Activated CD4-positive, alpha-beta T cell treated with anti-CD3 and anti-CD28 coated beads, Interleukin-2, Interleukin-6, amounts not matched to agents 100 ng/mL and 50 ng/mL, durations not matched to agents 16 hours and 8 hours (primary cell): ENCODE data around the gene ACOT7.
"Not testable (repeated sequence)": the region's sequence is repeated elsewhere in the genome, so short reads cannot be mapped to it uniquely, and the experiment has no call there.

Source experiments
- DNase-seq: peaks from one replicate; pipeline ENCODE4 v3.0.0-alpha.2; 2020

Gene ACOT7

DNA sequence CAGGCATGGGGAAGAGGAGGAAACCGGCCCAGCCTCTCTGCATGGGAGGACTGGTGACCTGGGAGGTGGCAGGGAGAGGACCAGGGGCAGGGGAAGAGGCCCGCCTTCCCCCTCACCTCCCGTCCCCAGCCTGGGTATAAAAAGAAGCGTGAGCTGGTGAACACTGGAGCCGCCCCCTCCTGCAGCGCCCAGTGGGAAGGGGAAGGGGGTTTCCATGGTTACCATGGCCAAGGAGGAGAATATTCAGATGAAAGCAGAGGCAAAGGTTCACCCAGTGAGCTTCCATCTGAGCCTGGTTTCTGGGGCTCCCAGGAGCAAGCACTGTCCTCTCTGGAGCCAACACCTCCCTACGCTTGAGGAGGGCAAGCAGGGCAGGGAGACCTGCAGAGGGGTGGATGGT, 54.9 kb downstream of the ACOT7 start:
- no peak for DNase-seq

DNA sequence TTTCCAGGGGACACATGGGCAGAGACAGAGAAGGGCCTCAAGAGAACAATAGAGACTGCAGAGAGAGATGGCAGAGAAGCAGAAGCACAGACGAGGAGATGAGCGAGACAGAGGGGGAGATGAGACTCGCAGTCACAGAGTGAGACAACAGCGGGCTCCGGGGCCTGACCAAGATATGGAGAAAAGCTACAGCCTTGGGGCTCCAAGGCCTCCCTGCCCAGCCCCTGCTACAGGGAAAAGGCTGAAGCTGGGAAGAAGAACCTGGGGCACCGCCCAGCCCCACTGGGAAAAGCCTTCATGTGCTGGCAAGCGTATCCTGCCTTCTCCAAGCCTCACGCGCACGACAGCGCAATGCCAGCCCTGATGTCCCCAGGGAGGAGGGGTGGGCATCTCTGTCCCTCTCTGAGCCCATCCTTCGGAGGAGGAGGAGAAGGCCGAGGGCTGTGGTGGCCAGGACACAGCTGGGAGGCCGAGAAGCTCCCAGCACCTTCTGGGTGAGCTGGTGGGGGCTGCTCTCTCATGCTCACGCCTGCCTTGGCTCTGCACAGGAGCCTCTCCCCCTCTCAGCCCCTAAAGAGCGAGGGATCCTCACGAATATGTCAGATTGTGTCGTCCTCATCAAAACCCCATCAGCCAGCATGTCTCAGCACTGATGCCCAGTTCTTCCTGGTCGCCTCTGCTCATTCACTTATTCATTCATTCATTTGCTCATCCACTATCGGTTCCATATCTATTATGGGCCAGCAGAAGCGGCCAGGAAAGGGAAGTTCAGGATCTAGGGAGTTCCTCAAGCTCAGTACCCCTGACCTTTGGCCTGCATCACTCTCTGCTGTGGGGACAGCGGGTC, 56.6 kb downstream of the ACOT7 start:
- no peak for DNase-seq

DNA sequence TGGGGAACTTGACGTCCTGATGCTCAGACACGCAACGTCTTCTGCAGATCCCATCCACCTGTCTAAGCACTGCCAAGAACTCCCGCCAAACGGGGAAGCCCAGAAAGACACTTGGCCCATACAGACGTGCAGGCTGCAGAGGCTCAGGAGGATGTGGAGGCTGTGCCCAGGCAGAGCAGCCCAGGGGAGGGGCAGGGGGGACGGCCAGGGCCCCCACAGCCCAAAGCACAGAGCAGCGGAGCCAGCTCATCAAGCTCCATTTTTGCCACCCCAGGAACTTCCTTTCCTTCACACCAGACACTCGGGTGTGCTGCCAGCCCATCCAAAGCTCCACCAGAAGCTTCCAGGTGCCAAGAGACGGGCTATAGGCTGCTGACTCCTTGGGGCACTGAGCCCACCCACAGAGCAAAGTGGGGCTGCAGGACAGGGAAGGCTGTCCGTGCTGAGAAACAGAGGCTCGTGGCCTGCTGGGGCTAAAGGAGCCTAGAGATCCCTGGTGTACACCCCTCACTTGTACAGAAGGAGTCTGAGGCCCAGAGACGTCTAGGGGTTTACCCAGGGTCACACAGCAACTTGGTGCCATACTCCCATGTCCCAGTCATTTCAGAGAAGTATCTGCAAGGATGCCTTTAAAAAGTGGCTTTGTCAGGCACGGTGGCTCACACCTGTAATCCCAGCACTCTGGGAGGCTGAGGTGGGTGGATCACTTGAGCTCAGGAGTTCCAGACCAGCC, 59.1 kb downstream of the ACOT7 start:
- no peak for DNase-seq

DNA sequence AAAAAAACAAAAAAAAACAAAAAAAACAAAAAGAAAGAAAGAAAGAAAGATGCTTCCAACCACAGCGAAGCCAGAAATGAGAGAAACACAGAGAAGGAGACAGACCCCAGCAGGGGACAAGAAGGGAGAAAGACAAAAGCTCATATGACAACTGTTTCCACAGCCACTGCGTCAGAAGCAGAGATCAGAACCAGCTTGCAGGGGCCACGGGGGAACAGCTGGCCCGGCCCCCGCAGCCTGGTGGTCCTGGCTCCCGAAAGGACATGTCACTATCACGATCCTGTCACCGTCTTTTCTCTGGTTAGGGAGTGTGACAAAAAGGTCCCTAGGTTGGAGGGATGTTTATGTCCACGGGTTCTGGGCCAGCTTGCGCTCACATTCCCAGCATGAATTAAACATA, 60.7 kb downstream of the ACOT7 start:
- no peak for DNase-seq

DNA sequence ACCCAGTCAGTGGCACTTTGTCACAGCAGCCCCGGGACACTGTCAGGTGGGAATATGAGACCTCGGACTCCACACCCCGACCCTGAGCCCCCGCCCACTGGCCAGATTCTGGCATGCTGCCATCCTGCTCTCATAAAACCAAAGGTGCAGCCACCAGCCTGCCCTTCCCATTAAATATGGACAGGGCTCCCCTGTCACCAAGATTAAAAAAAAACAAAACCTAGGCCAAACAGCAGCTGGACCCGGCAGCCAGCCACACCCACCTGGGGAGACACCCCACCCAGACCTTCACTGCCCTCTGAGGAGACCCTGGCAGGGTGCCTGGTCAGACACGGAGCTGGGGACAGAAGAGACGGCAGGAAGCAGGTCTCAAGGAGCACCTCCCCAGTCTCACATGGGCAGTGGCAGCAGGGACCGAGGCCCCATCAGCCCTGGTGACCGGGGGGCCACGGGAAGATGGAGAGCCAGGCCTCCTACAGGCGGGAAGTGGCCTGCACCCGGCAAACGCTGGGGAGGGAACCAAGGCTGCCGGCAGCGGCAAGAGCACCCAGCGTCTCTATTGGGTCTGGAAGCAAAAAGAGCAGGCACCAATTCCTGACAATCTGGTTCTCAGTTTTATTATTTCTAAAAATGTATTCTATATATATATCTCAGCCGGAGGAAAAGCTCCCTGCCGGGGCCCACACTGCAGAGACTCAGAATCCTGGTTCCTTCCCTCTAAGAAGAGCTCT, 61.9 kb downstream of the ACOT7 start:
- no peak for DNase-seq

DNA sequence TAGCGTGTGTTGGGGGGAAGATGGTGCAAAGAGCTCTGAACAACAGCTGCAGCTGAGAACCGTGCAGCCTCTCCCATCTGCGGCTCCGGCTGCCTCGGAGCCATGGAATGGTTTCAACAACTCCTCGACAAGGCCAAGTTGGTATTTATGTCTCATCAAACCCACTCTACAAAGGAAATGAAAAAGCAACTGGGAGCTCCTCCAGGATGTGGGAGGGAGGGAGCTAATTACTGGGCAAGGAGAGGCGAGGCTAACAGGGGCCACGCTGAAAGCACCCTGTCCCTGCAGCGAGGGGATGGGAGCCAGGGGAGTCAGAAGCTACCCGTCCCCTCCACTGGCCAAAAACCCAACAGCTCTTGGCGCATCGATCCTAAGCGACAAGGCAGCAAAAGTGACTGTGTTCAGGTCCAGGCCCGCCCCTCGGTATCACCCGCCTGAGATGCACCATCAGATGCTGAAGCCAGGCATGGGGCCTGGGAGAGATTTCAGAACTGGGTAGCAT, 63.1 kb downstream of the ACOT7 start:
- no peak for DNase-seq

DNA sequence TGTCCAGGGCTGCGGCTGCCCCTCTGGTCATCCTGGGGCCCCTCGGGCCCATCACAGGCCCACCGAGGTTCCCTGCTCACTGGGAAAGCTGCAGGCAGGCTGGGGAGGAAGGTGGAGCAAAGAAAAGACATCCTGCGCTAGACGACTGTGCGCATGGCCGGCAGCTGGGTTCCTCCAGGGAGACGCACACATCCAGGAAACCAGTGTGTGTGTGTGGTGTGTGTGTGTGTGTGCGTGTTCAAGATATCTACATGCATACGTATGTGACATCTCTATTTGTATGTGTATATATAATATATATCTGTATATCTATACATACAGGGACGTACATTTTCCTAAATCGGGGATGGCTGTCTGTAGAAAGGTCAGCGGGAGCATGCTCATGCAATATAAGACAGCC, 63.7 kb downstream of the ACOT7 start:
- no peak for DNase-seq

DNA sequence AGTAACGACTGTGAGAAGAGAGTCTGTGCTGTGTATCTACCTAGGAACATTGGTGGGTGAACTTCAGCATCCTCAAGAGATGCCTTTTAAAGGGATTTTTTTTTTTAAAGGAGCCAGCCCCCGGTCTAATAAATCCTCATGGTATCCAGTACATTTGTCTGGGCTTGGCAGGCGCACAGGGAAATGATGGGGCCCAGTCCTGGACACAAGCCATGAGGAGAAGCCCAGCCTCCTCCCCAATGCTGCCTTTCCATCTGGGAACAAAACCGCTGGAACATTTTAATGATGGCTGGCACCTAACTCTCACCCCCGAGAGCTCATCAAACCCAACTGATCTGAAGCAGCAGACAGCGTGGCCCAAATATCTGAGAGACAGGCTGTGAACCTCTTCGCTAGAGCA, 64.2 kb downstream of the ACOT7 start:
- no peak for DNase-seq

DNA sequence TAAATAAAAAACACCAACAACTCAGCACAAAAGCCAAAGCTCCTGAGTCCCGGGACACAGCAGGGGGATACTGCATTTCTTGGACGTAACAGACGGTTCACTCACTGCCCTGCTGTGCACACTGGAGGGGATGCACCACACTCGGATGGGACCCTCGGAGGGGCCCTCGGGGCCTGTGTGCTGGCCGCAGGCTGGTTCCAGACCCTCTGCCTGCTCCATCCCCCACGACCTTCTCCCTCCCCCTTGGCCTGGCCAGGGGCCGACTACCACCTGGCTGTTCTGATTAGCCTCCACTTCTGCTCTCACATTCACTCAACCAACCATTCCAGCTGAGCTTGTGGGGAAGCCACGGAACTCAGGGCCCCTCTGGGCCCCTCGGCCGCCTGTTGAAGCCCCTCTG, 64.9 kb downstream of the ACOT7 start:
- no peak for DNase-seq

DNA sequence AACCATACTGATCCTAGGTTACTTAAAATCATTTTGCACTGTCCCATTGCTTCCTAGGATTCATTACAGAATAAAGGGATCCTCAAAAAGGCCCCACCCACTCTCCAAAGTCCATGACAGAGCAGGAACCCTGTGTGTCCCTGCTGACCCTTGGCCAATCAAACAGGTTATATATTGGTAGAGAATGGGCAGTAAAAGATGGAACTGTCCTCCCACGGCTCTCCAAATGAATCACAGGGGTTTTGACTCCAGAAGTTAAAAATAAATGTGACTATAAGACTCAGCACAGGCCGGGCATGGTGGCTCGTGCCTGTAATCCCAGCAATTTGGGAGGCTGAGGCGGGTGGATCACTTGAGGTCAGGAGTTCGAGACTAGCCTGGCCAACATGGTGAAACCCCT, 65.5 kb downstream of the ACOT7 start:
- DNase-seq = no peak

DNA sequence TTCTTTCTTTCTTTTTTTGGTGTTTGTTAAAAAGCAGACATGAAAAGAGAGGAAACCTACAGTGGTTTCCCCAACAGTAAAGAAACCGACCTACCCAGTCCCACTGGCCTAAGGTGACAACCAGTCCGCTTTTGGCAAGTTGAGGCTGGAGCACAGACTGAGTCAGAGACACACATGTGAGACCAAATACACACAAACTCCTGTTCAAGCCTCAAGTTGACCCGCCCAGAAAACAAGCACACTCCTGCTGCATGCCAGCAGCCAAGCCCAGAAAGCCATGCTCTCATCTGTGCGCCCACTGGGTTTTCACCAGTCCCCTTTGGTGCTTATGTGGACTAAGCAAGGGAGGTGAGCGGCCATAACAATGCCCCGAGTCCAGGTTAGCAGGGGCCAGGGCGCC, 68.1 kb downstream of the ACOT7 start:
- DNase-seq = no peak

DNA sequence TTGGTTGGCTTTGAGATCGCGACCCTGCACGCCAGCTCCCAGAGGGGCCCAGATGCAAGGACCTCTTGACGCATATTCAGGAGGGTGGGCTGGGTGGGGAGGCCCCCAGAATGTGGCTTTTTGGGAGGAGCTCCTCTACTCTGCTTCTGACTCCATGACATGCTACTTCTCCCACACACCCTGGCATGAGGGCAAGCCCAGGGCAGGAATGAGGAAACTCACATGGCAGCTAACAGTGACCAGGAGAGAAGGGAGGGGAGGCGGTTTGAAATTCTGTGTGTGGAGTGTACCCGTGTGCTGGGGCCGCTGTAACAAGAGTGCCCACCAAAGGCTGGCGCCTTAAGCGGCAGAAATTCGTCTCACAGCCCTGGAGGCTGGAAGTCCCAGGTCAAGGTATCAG, 71.4 kb downstream of the ACOT7 start:
- DNase-seq = no peak

DNA sequence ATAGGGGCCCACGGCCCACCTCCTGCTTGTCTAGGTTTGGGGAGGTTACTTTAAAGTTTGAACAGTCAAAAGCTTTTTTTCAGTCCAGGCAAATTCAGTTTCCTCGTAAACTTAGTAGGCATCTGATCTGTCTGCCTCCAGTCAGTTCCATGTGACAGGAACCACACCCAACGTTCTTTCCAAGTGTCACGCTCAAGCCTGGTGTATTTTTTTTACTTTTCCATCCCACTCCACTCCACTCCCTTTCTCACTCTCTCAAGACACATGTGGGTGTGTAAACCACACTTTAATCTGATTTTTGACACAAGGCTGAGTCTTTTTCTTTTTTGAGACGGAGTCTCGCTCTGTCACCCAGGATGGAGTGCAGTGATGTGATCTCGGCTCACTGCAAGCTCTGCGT, 72.4 kb downstream of the ACOT7 start:
- no peak for DNase-seq

DNA sequence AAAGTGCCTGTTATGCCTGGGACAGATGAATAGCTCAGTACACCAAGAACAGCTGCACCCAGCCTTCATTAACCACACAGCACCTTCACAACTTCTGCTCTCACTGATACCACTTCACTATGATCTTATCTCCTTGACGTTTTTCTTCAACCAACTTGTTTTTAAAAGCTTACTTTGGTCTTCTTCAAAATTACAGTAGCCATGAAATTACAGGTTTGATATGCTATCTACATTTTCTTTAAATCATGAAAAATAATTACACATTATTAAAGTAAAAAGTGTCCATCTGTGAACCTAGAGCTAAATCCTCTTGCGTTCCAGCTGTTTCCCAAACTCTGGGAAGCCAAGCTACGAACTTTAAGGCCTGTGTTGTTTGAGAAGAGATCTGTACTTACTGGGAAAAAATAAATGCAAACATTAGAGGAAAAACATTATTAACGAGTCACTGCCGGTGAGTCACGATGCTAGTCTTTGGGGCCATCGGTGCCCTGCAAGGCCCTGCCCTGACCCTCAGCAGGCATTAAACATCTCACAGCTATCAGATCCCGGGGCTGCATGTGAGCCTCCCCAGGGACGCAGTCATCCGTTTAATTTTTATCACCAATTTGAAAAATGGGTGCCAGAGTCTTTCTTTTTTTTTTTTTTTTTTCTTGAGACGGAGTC, 76.3 kb downstream of the ACOT7 start:
- DNase-seq = no peak

DNA sequence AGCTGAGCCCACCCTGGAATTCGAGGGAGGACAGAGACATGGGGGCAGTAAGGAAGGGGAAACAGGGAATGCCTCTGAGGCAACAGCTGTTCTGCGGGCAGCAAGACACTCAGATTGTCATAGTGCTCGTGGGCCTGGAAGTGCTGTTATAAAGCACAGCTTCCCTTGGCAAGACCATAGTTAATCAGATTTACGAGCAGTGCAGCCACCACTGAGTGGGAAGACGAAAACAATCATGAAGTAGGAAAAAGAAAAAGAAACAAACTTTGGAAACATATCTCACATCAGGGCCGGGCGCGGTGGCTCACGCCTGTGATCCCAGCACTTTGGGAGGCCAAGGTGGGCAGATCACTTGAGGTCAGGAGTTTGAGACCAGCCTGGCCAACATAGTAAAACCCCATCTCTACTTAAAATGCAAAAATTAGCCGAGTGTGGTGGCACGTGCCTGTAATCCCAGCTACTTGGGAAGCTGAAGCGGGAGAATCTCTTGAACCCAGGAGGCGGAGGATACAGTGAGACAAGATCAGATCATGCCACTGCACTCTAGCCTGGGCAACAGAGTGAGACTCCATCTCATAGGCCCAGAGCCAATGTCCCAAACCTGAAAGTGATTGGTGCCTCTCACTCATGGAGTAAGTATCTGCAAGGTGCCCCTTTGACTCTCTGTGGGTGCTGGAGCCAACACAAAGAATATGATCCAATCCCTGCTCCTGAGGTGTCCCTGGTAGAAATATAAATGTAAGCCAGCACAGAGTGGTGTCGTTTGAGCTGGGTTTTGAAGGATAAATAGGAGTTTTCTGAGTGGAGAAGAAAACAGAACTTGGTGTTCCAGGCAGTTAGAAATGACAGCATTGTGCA, 77.1 kb downstream of the ACOT7 start:
- no peak for DNase-seq

DNA sequence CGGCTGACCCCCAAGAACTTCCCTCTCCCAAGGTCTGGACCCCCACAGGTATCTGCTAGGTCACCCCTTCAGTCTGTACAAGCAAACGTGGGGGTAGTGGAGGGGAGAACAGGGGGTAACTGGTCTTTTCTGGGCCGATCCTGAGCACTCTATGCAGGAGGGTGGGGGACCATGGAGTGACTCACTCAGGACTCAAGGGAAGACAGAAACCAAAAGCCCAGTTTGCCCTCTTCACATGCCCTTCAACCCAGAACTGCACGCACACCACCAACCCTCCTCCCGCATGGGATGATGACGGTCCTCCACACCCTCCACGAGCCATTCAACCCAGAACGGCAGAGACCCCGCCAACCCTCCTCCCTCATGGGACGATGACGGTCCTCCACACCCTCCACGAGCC, 79.1 kb downstream of the ACOT7 start:
- DNase-seq = no peak

DNA sequence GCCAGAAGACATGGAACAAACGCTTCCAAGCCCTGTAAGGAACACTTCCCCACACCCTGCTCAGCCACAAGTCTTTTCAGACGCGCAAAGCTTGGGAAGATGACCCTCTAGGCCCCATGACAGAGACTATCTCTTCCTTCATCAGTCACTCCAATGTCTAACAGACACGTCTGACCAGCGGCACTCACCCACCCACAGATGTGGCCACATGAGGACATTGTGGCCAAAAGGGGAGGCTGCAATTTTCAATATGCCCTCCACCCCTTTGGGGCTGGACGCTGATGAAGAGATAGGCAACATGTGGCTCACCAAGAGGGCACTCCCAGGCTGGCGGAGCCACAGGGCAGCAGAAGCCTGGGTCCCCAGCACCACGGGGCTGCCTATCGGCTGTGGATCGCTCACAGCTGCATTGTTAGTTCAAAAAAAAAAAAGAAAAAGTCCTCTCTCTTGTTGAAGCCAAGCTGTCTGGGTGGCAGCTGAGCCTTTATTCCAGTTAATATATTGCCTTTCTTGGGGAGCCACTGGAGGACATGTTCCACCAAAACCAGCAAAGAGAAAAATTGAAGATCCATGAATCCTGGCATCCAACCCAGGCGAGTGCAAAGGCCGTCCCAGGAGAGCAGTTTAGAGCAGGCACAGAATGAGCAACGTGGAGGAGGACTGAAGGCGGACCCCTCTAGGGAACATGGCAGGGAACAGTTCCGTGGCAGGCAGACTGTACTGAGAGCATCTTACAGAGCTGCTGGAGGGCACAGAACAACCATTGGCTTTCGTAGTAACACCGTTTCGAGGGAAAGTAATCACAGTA, 80.0 kb downstream of the ACOT7 start:
- no peak for DNase-seq

DNA sequence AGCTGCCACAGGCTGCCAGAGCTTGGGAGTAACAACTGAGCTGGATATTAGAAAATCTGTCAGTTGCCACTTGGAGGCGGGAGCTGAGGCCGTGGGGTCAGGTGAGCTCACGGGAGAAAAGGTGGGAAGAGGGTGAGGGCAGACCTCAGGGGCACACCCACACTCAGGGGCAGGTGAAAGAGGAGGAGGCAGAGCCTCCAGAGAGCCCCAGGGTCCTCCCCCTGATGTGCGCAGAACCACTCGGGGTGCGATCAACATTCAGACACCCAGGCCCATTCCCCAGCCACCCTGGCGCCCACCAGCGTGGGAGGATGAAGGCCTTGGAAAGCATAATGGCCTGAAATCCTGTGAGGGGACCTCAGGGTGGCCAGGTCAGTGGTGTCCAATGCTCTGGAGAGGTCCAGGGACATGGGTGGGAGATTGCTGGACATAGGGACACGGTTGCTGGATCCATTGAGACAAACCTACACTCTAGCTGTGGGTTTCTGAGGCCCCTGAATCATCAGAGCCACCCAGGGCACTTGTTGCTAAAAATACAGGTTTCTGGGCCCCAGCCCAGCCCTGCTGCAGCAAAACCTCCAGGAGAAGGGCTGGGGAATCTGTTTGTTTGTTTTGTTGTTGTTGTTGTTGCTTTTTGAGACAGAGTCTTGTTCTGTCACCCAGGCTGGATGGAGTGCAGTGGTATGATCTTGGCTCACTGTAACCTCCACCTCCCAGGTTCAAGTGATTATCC, 83.3 kb downstream of the ACOT7 start:
- DNase-seq = no peak

DNA sequence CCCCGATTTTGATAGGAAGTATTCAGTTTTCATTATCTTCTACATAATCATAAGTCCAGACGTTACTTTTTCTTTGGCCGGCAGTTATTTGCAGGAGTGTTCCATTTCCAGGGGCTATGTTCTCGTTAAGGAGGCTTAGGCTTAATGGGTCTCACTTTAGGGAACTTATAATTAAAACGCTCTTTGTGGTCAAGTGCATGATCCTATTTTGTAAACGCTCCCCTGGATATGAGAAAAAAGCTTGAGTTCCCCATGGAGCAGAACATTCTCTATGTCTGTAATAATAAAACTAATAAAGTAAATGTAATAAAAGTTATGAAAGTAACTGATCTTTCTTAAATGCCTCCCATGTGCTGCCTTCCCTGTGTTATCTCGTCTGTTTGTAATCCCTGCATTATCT, 84.0 kb downstream of the ACOT7 start:
- no peak for DNase-seq

DNA sequence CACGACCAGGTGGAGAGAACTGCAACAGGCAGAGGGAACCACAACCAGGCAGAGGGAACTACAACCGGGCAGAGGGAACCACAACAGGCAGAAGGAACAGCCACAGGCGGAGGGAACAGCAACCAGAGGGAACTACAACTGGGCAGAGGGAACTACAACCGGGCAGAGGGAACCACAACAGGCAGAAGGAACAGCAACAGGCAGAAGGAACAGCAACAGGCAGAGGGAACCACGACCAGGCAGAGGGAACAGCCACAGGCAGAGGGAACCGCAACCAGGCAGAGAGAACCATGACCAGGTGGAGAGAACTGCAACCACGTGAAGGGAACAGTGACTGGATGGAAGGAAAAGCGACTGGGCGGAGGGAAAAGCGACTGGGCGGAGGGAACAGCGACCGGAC, 85.1 kb downstream of the ACOT7 start:
- no peak for DNase-seq

DNA sequence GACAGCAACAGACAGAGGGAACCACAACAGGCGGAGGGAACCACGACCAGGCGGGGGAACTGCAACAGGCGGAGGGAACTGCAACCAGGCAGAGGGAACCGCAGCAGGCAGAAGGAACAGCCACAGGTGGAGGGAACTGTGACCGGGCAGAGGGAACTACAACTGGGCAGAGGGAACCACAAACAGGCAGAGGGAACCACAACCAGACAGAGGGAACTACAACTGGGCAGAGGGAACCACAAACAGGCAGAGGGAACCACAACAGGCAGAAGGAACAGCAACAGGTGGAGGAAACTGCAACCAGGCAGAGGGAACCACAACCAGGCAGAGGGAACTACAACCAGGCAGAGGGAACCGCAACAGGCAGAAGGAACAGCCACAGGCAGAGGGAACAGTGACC, 85.9 kb downstream of the ACOT7 start:
- not testable (repeated sequence) for DNase-seq
